ENCODE data around the gene APOBEC2. TPM values are rescaled to one million over a fixed set of nuclear protein-coding genes. Genes with fewer than 3 reads are reported as not detected.

The APOBEC2 gene
- total and polyA plus RNA-seq, 9 of the 15 experiments (the other 6 are each of a cell fraction or from before 2014, with no cell fraction given): 0.25 to 1.6 TPM; not detected in 7

GRCh38 chr6:41047745-41048732, 5.0 kb upstream of the APOBEC2 start:
- Histone ChIP-seq H3K4me3 (no peak overlapping the region), H3K79me2 (ENCODE audit: control insufficient read depth, insufficient read depth, low read length) (no peaks in the 10 kb centered on the region), H3K9me3 (replicated peaks; ENCODE audit: control insufficient read depth, insufficient read depth, low read depth, low read length) (no peaks in the 10 kb centered on the region), H3K4me2 (ENCODE audit: insufficient read depth, low read length) (no peak overlapping the region), H3K36me3 (ENCODE audit: control insufficient read depth, insufficient read depth, low read length) (no peaks in the 10 kb centered on the region), H3K27me3 (ENCODE audit: control insufficient read depth in 2 of 2, insufficient read depth in 2 of 2, low read length in 2 of 2) (no peaks in the 10 kb centered on the region), H3K9ac (ENCODE audit: insufficient read depth in 1 of 2, low read depth in 2 of 2, low read length in 2 of 2) (no peak overlapping the region), H2AFZ (ENCODE audit: low read depth, low read length) (no peak overlapping the region), H3K4me1 (replicated peaks in 1 of 2; ENCODE audit: control insufficient read depth in 2 of 2, insufficient read depth in 2 of 2, low read length in 2 of 2) (peaks cover 2 to 12% of the 10 kb centered on the region in 2 experiments), H3K27ac (ENCODE audit: extremely low read depth, low read depth, low read length) (no peak overlapping the region), H4K20me1 (replicated peaks; ENCODE audit: control insufficient read depth, insufficient read depth, low read length) (peaks cover 4% of the 10 kb centered on the region; the same call in 1 of the 2 replicates), H3K9me1 (ENCODE audit: control insufficient read depth, insufficient read depth, low read length) (no peaks in the 10 kb centered on the region)
- in situ Hi-C loops (cut with MboI): loop anchor here (25.0 kb wide), 1 partner anchor 1686 kb away; no protein-coding TSS in a partner anchor
- ATAC-seq: no peak
- 39% methylated on average over 9 of the region's 9 CpGs for WGBS (ENCODE audit: insufficient coverage, low coverage, missing lambda C conversion rate)
- intact Hi-C loops (cut with micrococcal nuclease): no loop called here
- BruUV-seq (replicated peaks): no TSS peak
- CTCF ChIA-PET (ENCODE audit: low intra/inter-chr PET ratio): no interaction called here
- no peak for DNase-seq (ENCODE audit: extremely low read depth in 1 of 4, low spot score in 3 of 4)
- TF ChIP-seq, protein P1, sequence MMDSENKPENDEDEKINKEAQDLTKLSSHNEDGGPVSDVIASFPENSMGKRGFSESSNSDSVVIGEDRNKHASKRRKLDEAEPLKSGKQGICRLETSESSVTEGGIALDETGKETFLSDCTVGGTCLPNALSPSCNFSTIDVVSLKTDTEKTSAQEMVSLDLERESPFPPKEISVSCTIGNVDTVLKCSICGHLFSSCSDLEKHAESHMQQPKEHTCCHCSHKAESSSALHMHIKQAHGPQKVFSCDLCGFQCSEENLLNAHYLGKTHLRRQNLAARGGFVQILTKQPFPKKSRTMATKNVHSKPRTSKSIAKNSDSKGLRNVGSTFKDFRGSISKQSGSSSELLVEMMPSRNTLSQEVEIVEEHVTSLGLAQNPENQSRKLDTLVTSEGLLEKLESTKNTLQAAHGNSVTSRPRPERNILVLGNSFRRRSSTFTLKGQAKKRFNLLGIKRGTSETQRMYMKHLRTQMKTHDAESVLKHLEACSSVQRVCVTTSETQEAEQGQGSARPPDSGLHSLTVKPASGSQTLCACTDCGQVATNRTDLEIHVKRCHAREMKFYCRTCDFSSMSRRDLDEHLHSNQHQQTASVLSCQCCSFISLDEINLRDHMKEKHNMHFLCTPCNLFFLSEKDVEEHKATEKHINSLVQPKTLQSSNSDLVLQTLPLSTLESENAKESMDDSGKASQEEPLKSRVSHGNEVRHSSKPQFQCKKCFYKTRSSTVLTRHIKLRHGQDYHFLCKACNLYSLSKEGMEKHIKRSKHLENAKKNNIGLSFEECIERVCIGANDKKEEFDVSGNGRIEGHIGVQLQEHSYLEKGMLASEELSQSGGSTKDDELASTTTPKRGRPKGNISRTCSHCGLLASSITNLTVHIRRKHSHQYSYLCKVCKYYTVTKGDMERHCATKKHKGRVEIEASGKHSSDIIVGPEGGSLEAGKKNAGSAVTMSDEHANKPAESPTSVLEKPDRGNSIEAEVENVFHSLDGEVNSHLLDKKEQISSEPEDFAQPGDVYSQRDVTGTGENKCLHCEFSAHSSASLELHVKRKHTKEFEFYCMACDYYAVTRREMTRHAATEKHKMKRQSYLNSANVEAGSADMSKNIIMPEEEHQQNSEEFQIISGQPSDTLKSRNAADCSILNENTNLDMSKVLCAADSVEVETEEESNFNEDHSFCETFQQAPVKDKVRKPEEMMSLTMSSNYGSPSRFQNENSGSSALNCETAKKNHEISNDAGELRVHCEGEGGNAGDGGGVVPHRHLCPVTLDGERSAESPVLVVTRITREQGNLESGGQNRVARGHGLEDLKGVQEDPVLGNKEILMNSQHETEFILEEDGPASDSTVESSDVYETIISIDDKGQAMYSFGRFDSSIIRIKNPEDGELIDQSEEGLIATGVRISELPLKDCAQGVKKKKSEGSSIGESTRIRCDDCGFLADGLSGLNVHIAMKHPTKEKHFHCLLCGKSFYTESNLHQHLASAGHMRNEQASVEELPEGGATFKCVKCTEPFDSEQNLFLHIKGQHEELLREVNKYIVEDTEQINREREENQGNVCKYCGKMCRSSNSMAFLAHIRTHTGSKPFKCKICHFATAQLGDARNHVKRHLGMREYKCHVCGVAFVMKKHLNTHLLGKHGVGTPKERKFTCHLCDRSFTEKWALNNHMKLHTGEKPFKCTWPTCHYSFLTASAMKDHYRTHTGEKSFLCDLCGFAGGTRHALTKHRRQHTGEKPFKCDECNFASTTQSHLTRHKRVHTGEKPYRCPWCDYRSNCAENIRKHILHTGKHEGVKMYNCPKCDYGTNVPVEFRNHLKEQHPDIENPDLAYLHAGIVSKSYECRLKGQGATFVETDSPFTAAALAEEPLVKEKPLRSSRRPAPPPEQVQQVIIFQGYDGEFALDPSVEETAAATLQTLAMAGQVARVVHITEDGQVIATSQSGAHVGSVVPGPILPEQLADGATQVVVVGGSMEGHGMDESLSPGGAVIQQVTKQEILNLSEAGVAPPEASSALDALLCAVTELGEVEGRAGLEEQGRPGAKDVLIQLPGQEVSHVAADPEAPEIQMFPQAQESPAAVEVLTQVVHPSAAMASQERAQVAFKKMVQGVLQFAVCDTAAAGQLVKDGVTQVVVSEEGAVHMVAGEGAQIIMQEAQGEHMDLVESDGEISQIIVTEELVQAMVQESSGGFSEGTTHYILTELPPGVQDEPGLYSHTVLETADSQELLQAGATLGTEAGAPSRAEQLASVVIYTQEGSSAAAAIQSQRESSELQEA (IDR thresholded peaks at IDR 0.05; ENCODE audit: low read depth): no peak
- TF ChIP-seq, protein P2, sequence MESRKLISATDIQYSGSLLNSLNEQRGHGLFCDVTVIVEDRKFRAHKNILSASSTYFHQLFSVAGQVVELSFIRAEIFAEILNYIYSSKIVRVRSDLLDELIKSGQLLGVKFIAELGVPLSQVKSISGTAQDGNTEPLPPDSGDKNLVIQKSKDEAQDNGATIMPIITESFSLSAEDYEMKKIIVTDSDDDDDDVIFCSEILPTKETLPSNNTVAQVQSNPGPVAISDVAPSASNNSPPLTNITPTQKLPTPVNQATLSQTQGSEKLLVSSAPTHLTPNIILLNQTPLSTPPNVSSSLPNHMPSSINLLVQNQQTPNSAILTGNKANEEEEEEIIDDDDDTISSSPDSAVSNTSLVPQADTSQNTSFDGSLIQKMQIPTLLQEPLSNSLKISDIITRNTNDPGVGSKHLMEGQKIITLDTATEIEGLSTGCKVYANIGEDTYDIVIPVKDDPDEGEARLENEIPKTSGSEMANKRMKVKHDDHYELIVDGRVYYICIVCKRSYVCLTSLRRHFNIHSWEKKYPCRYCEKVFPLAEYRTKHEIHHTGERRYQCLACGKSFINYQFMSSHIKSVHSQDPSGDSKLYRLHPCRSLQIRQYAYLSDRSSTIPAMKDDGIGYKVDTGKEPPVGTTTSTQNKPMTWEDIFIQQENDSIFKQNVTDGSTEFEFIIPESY (CRISPR knock-in tag; IDR thresholded peaks at IDR 0.05): peak; percentile 52; the same call in 1 of the 2 replicates
- no peak for TF ChIP-seq ZNF124 (CRISPR knock-in tag; IDR thresholded peaks at IDR 0.05)
- no peak for FAIRE-seq
- POLR2A ChIA-PET: interaction anchor here (1.7 kb wide), 1 partner anchor 15 kb away, joined by 4 read pairs; no protein-coding TSS in a partner anchor

All from K562 (cell line).